HEK293 (cell line): ENCODE results near the gene GPR39.
"Not testable (repeated sequence)": the region's sequence is repeated elsewhere in the genome, so short reads cannot be mapped to it uniquely, and the experiment has no call there.

Source experiments
- CTCF ChIA-PET: fragments of 350-600 bp; formaldehyde crosslinking; extraction: SDS; loops from one replicate; lab custom pipeline; 2021; ENCODE audit warnings: antibody characterized with exemption; lab: Yijun Ruan, JAX
- POLR2A ChIA-PET: fragments of 300-600 bp; formaldehyde crosslinking; extraction: SDS; loops from one replicate; lab custom pipeline; 2020; ENCODE audit warnings: antibody characterized with exemption, inconsistent platforms; lab: Yijun Ruan, JAX
- H3K27ac ChIP-seq: fragments of 200-500 bp; sonication (Bioruptor generic); 2 replicates; pipeline ENCODE4 v1.5.1; 2014; ENCODE audit warnings: low read depth, low read length, control low read depth, inconsistent platforms; ENCODE audit errors: extremely low read depth
- H3K36me3 ChIP-seq, 2 experiments: fragments of 200-500 bp in 1 of 2; sonication (Bioruptor generic) in 1 of 2; 1 replicate in 1 of 2; 2 replicates in 1 of 2; pipeline ENCODE4 v1.5.1; 2014 to 2017; ENCODE audit warnings: inconsistent platforms in 2 of 2, low read length in 2 of 2; ENCODE audit not compliant: control insufficient read depth in 2 of 2, insufficient read depth in 1 of 2
- H3K4me1 ChIP-seq: fragments of 200-500 bp; sonication (Bioruptor generic); 2 replicates; pipeline ENCODE4 v1.5.1; 2014; ENCODE audit warnings: mild to moderate bottlenecking, low read length, inconsistent platforms; ENCODE audit not compliant: control insufficient read depth, insufficient read depth
- H3K4me3 ChIP-seq: 2 replicates; pipeline ENCODE4 v1.5.1; 2011; ENCODE audit warnings: low read depth, mild to moderate bottlenecking, control low read depth, low read length, moderate library complexity
- H3K9me3 ChIP-seq: fragments of 200-500 bp; sonication (Bioruptor generic); 2 replicates; pipeline ENCODE4 v1.5.1; 2014; ENCODE audit warnings: low read depth, low read length, inconsistent platforms; ENCODE audit not compliant: control insufficient read depth, insufficient read depth
- BCL6B ChIP-seq: fragments of 450-650 bp; formaldehyde crosslinking; IDR thresholded peaks from 2 replicates; pipeline ENCODE4 v1.5.1; 2017; ENCODE audit warnings: missing biosample characterization, missing genetic modification characterization
- HOXD13 ChIP-seq: sonication (generic); formaldehyde crosslinking; IDR thresholded peaks from 2 replicates; pipeline ENCODE4 v1.8.0; 2022; ENCODE audit warnings: missing genetic modification reagents, borderline replicate concordance
- KLF16 ChIP-seq: fragments of 450-650 bp; formaldehyde crosslinking; IDR thresholded peaks from 2 replicates; pipeline ENCODE4 v1.5.1; 2017; ENCODE audit warnings: missing biosample characterization, missing genetic modification characterization
- KLF8 ChIP-seq: fragments of 450-650 bp; formaldehyde crosslinking; IDR thresholded peaks from 2 replicates; pipeline ENCODE4 v1.5.1; 2016; ENCODE audit warnings: missing biosample characterization, missing genetic modification characterization
- TRIM28 ChIP-seq: IDR thresholded peaks from 2 replicates; pipeline ENCODE4 v1.6.1; 2011; ENCODE audit warnings: low read length, control low read depth, borderline replicate concordance
- WT1 ChIP-seq: fragments of 450-650 bp; formaldehyde crosslinking; IDR thresholded peaks from 2 replicates; pipeline ENCODE4 v1.5.1; 2016; ENCODE audit warnings: missing biosample characterization, missing genetic modification characterization
- ZBTB26 ChIP-seq: fragments of 450-650 bp; formaldehyde crosslinking; optimal IDR thresholded peaks from 2 replicates; pipeline ENCODE3; 2016; ENCODE audit warnings: missing biosample characterization, mild to moderate bottlenecking, missing genetic modification characterization
- ZBTB49 ChIP-seq: fragments of 450-650 bp; formaldehyde crosslinking; IDR thresholded peaks from 2 replicates; pipeline ENCODE4 v1.5.1; 2016; ENCODE audit warnings: missing biosample characterization, missing genetic modification characterization, low read depth
- ZBTB8A ChIP-seq: fragments of 450-650 bp; formaldehyde crosslinking; IDR thresholded peaks from 2 replicates; pipeline ENCODE4 v1.5.1; 2016; ENCODE audit warnings: missing biosample characterization, missing genetic modification characterization
- ZEB2 ChIP-seq: fragments of 450-650 bp; formaldehyde crosslinking; IDR thresholded peaks from 2 replicates; pipeline ENCODE4 v1.5.1; 2016; ENCODE audit warnings: missing biosample characterization, missing genetic modification characterization
- ZNF155 ChIP-seq: fragments of 450-650 bp; formaldehyde crosslinking; IDR thresholded peaks from 2 replicates; pipeline ENCODE4 v1.5.1; 2016; ENCODE audit warnings: missing biosample characterization, missing genetic modification characterization
- ZNF2 ChIP-seq: fragments of 450-650 bp; formaldehyde crosslinking; IDR thresholded peaks from 2 replicates; pipeline ENCODE4 v1.5.1; 2016; ENCODE audit warnings: missing biosample characterization, missing genetic modification characterization
- ZNF350 ChIP-seq: fragments of 450-650 bp; formaldehyde crosslinking; IDR thresholded peaks from 2 replicates; pipeline ENCODE4 v1.5.0; 2017; ENCODE audit warnings: missing biosample characterization, mild to moderate bottlenecking, missing genetic modification characterization
- ZNF423 ChIP-seq: fragments of 450-650 bp; formaldehyde crosslinking; IDR thresholded peaks from 2 replicates; pipeline ENCODE4 v1.5.1; 2016; ENCODE audit warnings: missing biosample characterization, missing genetic modification characterization
- ZNF433 ChIP-seq: fragments of 450-650 bp; formaldehyde crosslinking; IDR thresholded peaks from 2 replicates; pipeline ENCODE4 v1.5.1; 2016; ENCODE audit warnings: missing biosample characterization, missing genetic modification characterization, low read depth
- ZNF510 ChIP-seq: fragments of 450-650 bp; formaldehyde crosslinking; IDR thresholded peaks from 2 replicates; pipeline ENCODE4 v1.5.1; 2018; ENCODE audit warnings: mild to moderate bottlenecking, missing genetic modification characterization, missing biosample characterization; ENCODE audit not compliant: insufficient replicate concordance
- ZNF544 ChIP-seq: fragments of 450-650 bp; formaldehyde crosslinking; IDR thresholded peaks from 2 replicates; pipeline ENCODE4 v1.5.0; 2017; ENCODE audit warnings: missing biosample characterization, missing genetic modification characterization
- ZNF580 ChIP-seq: fragments of 450-650 bp; formaldehyde crosslinking; IDR thresholded peaks from 2 replicates; pipeline ENCODE4 v1.5.1; 2016; ENCODE audit warnings: missing biosample characterization, missing genetic modification characterization
- TF ChIP-seq, protein P1 (sequence below): fragments of 450-650 bp; formaldehyde crosslinking; IDR thresholded peaks from 2 replicates; pipeline ENCODE4 v1.5.1; 2016; ENCODE audit warnings: missing biosample characterization, missing genetic modification characterization
- TF ChIP-seq, protein P2 (sequence below): fragments of 450-650 bp; formaldehyde crosslinking; IDR thresholded peaks from 2 replicates; pipeline ENCODE4 v1.5.1; 2016; ENCODE audit warnings: missing biosample characterization, missing genetic modification characterization, low read depth
- TF ChIP-seq, protein P3 (sequence below): fragments of 450-650 bp; formaldehyde crosslinking; IDR thresholded peaks from 2 replicates; pipeline ENCODE4; 2016; ENCODE audit warnings: missing biosample characterization, missing genetic modification characterization
- TF ChIP-seq, protein P4 (sequence below): IDR thresholded peaks from 2 replicates; pipeline ENCODE4 v1.6.1; 2011; ENCODE audit warnings: mild to moderate bottlenecking, low read depth, low read length, borderline replicate concordance

Gene GPR39

DNA sequence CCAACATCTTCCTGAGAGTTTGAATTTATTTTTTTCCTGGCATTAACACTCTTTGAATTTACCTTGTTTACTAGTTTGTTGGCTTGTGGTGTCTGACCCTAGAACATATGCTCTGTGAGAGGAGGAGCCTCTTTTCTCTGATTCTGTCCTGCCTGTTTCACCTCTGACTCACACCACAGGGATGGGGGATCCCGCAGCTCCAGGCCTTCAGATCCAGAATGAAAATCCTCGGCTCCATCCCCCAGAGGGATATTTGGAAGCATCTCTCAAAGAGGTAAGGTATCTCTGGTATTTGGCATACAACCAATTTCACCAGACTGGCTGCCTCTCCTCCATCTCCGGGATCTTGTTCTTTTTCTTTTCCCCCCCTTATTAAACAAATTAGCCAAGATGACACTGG lies 104.7 kb downstream of the GPR39 start (continued):
- TF ChIP-seq ZNF580: no peak
- no peak for TF ChIP-seq TRIM28
- no peak for TF ChIP-seq KLF8 (tag by site-specific recombination)
- TF ChIP-seq, protein P1, sequence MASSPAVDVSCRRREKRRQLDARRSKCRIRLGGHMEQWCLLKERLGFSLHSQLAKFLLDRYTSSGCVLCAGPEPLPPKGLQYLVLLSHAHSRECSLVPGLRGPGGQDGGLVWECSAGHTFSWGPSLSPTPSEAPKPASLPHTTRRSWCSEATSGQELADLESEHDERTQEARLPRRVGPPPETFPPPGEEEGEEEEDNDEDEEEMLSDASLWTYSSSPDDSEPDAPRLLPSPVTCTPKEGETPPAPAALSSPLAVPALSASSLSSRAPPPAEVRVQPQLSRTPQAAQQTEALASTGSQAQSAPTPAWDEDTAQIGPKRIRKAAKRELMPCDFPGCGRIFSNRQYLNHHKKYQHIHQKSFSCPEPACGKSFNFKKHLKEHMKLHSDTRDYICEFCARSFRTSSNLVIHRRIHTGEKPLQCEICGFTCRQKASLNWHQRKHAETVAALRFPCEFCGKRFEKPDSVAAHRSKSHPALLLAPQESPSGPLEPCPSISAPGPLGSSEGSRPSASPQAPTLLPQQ (tag by site-specific recombination): no peak
- no peak for TF ChIP-seq HOXD13
- TF ChIP-seq, protein P2, sequence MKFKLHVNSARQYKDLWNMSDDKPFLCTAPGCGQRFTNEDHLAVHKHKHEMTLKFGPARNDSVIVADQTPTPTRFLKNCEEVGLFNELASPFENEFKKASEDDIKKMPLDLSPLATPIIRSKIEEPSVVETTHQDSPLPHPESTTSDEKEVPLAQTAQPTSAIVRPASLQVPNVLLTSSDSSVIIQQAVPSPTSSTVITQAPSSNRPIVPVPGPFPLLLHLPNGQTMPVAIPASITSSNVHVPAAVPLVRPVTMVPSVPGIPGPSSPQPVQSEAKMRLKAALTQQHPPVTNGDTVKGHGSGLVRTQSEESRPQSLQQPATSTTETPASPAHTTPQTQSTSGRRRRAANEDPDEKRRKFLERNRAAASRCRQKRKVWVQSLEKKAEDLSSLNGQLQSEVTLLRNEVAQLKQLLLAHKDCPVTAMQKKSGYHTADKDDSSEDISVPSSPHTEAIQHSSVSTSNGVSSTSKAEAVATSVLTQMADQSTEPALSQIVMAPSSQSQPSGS (tag by site-specific recombination): no peak
- TF ChIP-seq ZBTB8A (tag by site-specific recombination): no peak
- no peak for TF ChIP-seq ZNF155 (tag by site-specific recombination)
- no peak for TF ChIP-seq ZNF510 (tag by site-specific recombination)

- Histone ChIP-seq H3K9me3 (no peaks in the 10 kb centered on the region), H3K27ac (no peak overlapping the region), H3K36me3 (no peaks in the 10 kb centered on the region), H3K4me3 (no peak overlapping the region), H3K4me1 (no peaks in the 10 kb centered on the region)
- TF ChIP-seq ZBTB26 (no peak), WT1 (tag by site-specific recombination) (no peak), ZNF433 (tag by site-specific recombination) (no peak), ZBTB49 (no peak), ZEB2 (tag by site-specific recombination) (no peak), BCL6B (tag by site-specific recombination) (no peak), ZNF544 (tag by site-specific recombination) (no peak), ZNF350 (no peak), ZNF423 (no peak), KLF16 (tag by site-specific recombination) (no peak), ZNF510 (tag by site-specific recombination) (no peak), ZBTB8A (tag by site-specific recombination) (no peak), ZNF2 (no peak)
- TF ChIP-seq, protein P3, sequence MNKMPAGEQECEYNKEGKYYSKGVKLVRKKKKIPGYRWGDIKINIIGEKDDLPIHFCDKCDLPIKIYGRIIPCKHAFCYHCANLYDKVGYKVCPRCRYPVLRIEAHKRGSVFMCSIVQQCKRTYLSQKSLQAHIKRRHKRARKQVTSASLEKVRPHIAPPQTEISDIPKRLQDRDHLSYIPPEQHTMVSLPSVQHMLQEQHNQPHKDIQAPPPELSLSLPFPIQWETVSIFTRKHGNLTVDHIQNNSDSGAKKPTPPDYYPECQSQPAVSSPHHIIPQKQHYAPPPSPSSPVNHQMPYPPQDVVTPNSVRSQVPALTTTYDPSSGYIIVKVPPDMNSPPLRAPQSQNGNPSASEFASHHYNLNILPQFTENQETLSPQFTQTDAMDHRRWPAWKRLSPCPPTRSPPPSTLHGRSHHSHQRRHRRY (tag by site-specific recombination): no peak
- TF ChIP-seq, protein P4, sequence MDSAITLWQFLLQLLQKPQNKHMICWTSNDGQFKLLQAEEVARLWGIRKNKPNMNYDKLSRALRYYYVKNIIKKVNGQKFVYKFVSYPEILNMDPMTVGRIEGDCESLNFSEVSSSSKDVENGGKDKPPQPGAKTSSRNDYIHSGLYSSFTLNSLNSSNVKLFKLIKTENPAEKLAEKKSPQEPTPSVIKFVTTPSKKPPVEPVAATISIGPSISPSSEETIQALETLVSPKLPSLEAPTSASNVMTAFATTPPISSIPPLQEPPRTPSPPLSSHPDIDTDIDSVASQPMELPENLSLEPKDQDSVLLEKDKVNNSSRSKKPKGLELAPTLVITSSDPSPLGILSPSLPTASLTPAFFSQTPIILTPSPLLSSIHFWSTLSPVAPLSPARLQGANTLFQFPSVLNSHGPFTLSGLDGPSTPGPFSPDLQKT: no peak
- POLR2A ChIA-PET: no interaction called here
- CTCF ChIA-PET: no interaction called here
These were observed 106.3 kb downstream of the GPR39 start for GRCh38 chr2:132522901-132523300.

- H3K4me3 ChIP-seq, H3K9me3 ChIP-seq, H3K36me3 ChIP-seq, POLR2A ChIA-PET, H3K27ac ChIP-seq, H3K4me1 ChIP-seq: not testable (repeated sequence)
- CTCF ChIA-PET: interaction anchor here (2.4 kb wide), 1 partner anchor 10 kb away, joined by 12 read pairs; no protein-coding TSS in a partner anchor
These were observed 120.5 kb downstream of the GPR39 start for GRCh38 chr2:132537061-132537460.
